Stimulated activated CD4-positive, alpha-beta T cell treated with anti-CD3 and anti-CD28 coated beads, Interleukin-4, amount 100 ng/mL, for 24 hours (primary cell): ENCODE data around the gene PPP1R3C.

Experiments used
- DNase-seq: peaks from one replicate; pipeline ENCODE4 v3.0.0-alpha.2; 2020

Gene PPP1R3C

GRCh38 chr10:91628383-91628782 lies 4.5 kb downstream of the PPP1R3C start:
- DNase-seq = no peak

- no peak for DNase-seq
Measured at GRCh38 chr10:91627344-91628102, 5.3 kb downstream of the PPP1R3C start.

GRCh38 chr10:91626936-91627335 lies 5.9 kb downstream of the PPP1R3C start:
- DNase-seq = no peak

GRCh38 chr10:91624633-91625032 lies 8.2 kb downstream of the PPP1R3C start:
- no peak for DNase-seq

DNA sequence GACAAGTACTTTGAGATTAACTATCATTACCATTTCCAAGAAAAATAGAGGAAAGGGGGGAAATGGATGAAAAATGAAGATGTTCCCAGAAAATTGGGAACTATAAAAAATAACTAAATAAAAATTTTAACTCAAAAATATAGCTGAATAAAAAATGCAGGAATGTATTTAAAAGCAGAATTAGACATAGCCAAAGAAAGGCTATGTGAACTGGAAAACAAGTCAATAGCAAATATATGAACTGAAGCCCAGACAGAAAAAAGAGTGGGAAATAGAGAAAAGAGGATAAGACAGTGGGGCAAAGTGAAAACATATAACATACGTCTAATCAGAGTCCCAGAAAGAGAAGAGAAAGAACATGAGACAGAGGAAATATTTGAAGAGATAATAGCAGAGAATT lies 10.3 kb downstream of the PPP1R3C start:
- no peak for DNase-seq

DNA sequence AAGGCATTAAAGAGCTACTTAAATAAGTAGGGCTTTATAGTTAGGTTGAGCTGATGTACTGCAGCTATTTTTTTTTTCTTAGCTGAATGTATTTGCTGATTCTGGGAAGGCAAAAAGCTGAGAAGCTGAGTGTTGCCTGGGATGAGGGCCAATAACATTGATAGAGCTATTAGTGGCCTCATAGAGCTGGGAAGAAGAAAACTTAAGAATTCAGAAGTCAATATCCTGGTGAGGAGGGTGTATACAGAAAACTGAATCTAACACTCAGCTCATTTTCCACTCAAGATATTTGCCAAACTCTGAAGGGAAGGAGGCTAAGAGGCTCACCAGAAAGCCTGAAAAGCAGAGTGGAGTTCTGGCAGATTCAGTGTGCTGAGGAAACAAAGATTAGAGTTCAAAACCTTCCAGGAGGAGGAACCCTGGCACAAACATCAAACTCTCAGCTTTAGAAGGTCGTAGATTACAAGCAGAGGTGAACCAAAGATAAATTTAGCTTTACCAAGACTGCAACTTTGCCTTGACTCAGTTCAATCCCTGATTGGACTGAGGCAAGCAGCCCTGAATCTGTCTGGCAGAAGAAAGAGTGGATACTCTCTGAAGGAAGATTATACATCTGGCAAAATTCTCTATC lies 11.3 kb downstream of the PPP1R3C start:
- no peak for DNase-seq

DNA sequence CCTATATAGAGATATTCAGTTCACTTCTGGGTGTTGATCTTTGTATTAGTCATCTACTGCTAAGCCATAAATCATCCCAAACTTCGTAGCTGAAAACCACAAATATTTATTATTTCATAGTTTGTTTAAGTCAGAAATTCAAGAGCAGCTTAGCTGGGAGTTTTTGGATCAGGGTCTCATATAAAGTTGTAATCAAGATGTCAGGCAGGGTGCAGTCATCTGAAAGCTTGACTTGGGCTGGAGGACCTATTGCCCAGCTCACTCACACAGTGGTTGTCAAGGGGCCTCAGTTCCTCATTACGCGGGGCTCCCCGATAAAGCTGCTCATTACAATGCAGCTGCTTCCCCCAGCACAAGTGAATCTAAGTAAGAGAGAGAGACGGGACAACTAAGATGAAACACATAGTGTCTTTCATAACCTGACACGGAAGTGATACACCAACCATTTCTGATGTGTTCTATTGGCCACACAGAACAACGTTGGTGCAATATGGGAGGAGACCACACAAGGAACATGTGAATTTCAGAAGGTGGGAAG lies 15.7 kb downstream of the PPP1R3C start:
- DNase-seq = no peak

GRCh38 chr10:91616137-91616536 lies 16.7 kb downstream of the PPP1R3C start:
- no peak for DNase-seq

DNA sequence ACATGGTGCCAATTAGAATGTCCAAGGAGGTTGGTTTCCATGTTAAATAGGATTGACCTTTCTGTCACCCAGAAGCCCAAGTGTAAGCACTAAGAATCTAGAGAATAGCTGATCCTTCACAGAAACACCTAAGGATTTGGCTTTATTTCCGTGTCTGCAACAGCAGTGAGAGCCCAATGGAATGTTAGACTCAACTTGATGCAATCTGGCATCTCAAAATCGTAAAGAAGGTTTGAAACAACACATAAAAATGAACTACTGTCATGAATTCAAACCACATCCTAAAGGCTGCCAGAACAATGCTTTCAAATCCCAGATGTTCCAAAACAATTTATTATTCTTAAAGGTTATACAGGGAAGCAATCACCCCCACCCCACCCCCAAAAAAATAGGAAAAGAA lies 18.6 kb downstream of the PPP1R3C start:
- DNase-seq = no peak

DNA sequence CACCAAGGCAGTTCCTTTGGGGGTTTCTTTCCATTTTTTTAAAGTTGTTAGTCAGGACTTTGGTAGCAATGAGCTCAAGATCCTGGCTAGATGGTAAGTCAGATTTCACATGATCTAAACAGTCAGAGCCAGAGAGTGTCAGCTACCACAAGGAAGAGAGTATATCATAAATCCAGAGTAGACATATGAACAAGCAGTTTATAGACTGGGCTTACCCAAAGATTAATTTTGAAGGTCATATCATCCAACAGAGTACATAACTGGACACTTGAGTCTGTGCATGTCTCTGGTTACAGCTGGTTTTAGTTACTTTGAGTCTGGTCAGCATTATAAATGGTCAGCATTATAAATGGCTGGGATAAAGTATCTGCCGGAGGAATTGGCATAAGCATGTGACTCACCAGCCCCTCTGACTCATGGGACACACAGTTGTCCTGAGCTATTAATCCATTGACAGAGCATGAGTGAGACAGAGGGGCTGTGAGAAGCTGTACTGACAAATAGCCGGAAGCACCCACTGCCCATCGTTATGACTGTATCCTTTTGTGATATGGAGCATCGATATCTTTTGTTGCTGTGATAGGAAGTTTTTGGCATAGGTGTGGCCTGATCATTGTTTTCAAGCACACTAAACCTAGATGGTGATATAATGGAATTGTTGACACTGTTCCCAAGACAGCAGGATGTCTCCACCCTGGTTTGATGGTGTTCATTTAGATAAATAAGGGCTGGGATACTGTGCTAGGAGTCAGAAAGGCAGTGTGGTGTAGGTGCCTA lies 19.3 kb downstream of the PPP1R3C start:
- no peak for DNase-seq

- no peak for DNase-seq
Measured at GRCh38 chr10:91610919-91611318, 22.0 kb downstream of the PPP1R3C start.

DNA sequence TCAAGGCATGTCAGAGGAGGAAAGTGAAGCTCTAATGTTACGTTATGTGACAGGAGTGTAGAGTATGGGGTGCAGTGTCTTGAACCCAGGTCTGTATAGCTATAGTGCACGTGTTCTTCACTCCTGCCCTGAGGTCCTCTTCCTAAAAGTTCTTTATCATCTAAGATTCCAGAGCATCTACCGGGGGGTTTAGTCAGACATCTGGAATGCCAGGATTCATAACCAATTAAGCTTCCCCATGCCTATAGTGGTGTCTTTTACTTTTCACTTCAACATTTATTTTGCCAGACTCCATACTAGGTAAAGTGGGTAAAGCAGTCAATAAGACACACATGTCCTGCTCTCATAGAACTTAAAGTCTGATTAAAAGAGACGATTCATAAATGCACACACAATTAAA lies 22.4 kb downstream of the PPP1R3C start:
- DNase-seq = no peak

GRCh38 chr10:91607646-91608403 lies 25.0 kb downstream of the PPP1R3C start:
- no peak for DNase-seq

DNA sequence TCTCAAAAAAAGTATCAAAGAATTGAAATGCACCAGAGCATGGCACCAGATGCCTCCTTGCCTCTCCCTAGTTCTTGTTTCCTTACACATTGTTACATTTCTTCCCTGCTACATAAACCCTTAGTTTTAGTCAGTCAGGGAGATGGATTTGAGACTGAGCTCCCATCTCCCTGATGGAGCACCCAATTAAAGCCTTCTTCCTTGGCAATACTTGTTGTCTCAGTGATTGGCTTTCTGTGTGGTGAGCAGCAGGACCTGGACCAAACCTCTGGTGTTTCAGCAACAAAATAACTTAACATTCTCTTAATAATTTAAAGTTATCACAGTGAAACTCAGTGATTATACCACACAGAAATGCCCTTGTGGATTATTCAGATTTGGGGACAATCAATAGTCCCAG lies 26.9 kb downstream of the PPP1R3C start:
- DNase-seq = no peak

- no peak for DNase-seq
Measured at GRCh38 chr10:91604553-91605534, 28.0 kb downstream of the PPP1R3C start.

GRCh38 chr10:91603931-91604331 lies 28.9 kb downstream of the PPP1R3C start:
- DNase-seq = no peak

- no peak for DNase-seq
Measured at GRCh38 chr10:91602868-91603568, 29.9 kb downstream of the PPP1R3C start.

- no peak for DNase-seq
Measured at GRCh38 chr10:91602449-91602848, 30.4 kb downstream of the PPP1R3C start.

DNA sequence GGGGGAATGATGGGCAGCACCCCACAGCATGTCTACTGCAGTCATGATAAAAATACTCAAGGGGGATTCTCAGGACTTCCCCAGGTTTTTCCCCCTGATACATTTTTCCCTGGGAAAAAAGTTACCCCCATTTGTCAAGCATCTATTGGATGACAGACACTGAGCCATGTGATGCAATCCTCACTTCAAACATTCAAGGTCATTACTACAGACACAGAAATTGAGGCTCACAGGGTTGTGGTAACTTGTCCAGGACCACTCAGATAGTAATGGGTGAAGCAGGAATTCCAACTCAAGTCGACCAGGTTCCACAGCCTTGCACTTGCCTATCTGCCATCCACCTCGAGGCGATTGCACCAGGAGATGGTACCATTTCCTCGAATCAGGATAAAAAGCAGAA lies 31.7 kb downstream of the PPP1R3C start:
- no peak for DNase-seq

- no peak for DNase-seq
Measured at GRCh38 chr10:91598211-91598977, 34.5 kb downstream of the PPP1R3C start.
